ENCODE measurements around the gene FTCD.

- TF ChIP-seq, protein P1, sequence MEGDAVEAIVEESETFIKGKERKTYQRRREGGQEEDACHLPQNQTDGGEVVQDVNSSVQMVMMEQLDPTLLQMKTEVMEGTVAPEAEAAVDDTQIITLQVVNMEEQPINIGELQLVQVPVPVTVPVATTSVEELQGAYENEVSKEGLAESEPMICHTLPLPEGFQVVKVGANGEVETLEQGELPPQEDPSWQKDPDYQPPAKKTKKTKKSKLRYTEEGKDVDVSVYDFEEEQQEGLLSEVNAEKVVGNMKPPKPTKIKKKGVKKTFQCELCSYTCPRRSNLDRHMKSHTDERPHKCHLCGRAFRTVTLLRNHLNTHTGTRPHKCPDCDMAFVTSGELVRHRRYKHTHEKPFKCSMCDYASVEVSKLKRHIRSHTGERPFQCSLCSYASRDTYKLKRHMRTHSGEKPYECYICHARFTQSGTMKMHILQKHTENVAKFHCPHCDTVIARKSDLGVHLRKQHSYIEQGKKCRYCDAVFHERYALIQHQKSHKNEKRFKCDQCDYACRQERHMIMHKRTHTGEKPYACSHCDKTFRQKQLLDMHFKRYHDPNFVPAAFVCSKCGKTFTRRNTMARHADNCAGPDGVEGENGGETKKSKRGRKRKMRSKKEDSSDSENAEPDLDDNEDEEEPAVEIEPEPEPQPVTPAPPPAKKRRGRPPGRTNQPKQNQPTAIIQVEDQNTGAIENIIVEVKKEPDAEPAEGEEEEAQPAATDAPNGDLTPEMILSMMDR (conservative IDR thresholded peaks at IDR 0.05), result no peak
- no peak for TF ChIP-seq EZH2 (IDR thresholded peaks at IDR 0.05; ENCODE audit: low read depth)
Observed at GRCh38 chr21:46111857-46112724, 43.3 kb downstream of the FTCD start.
